Endothelial cell of hepatic sinusoid (primary cell): ENCODE results near the gene C4orf33.
"Not testable (repeated sequence)": the region's sequence is repeated elsewhere in the genome, so short reads cannot be mapped to it uniquely, and the experiment has no call there.

ENCODE experiments used
- in situ Hi-C: cut with HindIII; loops from 2 replicates; pipeline ENCODE4 v1.10.0; 2017; ENCODE audit warnings: low sequenced_read_pairs

C4orf33 gene, protein sequence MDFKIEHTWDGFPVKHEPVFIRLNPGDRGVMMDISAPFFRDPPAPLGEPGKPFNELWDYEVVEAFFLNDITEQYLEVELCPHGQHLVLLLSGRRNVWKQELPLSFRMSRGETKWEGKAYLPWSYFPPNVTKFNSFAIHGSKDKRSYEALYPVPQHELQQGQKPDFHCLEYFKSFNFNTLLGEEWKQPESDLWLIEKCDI

DNA sequence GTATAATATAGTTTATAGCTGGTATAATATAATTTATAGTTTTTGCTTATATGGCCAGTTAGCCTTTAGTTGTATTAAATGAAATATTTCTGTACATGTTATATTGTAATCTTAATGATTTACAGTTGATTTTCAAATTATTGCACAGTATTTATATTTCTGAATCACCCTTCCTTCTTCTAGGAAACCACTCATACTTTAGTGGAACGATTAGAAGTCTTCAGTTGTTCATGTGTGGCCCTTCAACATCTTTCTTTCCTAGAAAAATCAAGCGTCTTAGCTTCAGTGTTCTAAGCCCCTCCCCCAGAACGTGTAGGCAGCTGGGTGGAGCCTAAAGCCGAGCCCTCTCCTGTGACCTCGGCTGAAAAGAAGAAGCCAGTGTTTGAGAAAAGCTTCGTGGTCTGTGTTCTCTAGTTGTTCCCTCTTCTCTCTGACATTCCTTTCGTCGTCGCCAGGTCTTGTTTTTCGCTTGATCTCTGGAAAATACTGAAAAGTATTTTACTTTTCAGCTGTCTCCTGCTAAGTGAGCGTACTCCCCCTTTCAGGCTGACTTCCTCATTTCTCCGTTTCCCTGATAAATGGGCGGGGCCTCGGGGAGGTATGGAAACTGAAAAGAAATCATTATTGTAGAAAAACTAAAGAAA, at the start of gene C4orf33:
Gene C4orf33 (plus strand): TSS at position 342 of the 644 bp plus-strand sequence. CDS start 6,459 bp downstream, outside the sequence.
- in situ Hi-C loops: no loop called here

DNA sequence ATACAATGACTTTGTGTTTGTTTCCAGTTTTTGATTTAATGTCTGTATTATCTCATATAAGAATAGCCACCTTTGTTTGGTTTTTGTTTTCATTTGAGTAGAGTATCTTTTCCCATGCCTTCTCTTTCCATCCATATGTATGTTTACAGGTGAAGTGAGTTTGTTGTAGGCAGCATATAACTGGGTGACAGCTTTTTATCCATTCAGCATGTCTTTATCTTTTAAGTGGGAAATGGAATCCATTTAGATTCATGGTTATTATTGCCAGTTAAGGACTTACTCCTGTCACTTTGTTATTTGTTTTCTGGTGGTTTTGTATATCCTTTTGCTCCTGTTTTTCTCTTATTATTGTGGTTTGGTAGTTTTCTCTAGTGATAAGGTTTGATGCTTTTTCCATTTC, 36.9 kb upstream of the C4orf33 start:
- in situ Hi-C loops: no loop called here

DNA sequence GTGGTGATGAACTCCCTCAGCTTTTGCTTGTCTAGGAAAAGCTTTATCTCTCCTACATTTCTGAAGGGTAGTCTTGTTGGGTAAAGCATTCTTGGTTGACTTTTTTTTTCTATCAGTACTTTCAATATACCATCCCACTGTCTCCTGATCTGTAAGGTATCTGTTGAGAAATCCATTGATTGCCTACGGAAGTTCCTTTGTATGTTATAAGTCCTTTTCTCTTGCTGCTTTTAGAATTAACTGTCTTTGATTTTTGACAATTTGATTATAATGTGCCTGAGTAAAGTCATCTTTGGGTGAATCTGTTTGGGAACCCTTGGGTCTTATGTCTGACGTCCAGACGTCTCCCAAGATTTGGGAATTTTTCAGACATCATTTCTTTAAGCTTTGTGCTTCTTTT, 33.4 kb upstream of the C4orf33 start:
- in situ Hi-C loops: no loop called here

GRCh38 chr4:129063640-129064039, 32.3 kb upstream of the C4orf33 start:
- in situ Hi-C loops: no loop called here

GRCh38 chr4:129064717-129065116, 31.2 kb upstream of the C4orf33 start:
- in situ Hi-C loops: no loop called here

DNA sequence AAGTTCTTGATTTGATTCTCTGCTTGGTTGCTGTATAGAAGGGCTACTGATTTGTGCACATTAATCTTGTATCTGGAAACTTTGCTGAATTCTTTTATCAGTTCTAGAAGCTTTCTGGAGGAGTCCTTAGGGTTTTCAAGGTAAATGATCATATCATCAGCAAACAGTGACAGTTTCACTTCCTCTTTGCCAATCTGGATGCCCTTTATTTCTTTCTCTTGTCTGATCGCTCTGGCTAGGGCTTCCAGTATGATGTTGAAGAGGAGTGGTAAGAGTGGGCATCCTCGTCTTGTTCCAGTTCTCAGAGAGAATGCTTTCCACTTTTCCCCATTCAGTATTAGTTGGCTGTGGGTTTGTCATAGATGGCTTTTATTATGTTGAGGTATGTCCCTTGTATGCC, 26.4 kb upstream of the C4orf33 start:
- in situ Hi-C loops: not testable (repeated sequence)

DNA sequence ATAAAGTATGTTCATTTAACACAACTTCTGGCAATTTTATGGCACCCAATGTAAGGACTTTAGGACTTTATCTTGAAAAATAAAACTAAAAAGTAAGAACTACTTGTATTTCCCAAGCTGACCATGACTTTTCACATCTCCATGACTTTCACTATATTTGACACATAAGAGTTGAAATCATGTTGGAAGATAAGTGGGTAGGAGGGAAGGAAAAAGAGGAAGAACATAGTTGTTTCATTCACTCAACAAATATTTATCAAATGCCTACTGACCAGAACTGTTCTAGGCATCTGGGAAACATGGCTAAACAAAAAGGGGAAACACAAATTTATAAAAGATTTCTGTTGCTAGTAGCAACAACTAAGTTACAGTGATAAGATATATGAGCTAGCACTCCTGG, 18.6 kb upstream of the C4orf33 start:
- in situ Hi-C loops: no loop called here

DNA sequence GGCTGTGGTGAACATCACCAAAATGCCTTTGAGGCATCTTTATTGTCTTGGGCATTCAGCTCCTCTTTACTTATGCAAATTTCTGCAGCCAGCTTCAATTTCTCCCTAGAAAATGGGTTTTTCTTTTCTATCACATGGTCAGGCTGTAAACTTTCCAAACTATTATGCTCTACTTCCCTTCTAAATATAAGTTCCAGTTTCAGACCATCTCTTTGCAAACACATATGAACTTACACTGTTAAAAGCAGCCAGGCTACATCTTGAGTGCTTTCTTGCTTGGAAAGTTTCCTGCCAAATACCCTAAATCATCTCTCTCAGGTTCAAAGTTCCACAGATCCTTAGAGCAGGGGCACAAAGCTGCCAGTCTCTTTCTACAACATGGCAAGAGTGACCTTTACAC, 15.8 kb upstream of the C4orf33 start:
- in situ Hi-C loops: no loop called here

DNA sequence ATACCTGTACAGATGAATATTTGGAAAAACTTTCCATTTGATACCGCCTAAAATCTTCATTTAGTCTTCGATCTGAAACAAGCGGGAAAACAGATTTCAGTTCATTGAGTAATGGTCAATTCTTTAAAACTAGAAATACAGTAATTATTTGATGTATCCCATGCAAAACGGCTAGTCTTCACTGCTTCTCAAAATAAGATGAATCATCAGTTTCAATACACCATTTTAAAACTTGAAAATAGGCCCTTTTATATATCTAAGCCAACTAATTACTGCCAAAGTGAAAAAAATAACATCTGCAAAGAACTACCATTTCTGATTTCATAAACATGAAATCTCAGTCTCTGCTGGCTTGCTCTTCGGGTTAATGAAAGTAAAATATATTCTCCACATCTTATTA, 13.7 kb upstream of the C4orf33 start:
- in situ Hi-C loops: no loop called here

DNA sequence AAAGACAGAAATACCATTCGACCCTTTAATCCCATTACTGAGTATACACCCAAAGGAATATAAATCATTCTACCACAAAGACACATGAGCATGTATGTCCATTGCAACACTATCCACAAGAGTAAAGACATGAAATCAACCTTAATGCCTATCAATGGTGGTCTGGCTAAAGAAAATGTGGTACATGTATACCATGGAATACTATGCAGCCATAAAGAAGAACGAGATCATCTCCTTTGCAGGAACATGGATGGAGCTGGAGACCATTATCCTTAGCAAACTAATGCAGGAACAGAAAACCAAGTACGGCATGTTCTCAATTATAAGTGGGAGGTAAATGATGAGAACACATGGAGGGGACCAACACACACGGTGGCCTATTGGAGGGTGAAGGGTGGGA, 10.5 kb upstream of the C4orf33 start:
- in situ Hi-C loops: no loop called here

GRCh38 chr4:129087516-129087915, 8.4 kb upstream of the C4orf33 start:
- in situ Hi-C loops: no loop called here

GRCh38 chr4:129092631-129093190, 3.2 kb upstream of the C4orf33 start:
- in situ Hi-C loops: no loop called here

DNA sequence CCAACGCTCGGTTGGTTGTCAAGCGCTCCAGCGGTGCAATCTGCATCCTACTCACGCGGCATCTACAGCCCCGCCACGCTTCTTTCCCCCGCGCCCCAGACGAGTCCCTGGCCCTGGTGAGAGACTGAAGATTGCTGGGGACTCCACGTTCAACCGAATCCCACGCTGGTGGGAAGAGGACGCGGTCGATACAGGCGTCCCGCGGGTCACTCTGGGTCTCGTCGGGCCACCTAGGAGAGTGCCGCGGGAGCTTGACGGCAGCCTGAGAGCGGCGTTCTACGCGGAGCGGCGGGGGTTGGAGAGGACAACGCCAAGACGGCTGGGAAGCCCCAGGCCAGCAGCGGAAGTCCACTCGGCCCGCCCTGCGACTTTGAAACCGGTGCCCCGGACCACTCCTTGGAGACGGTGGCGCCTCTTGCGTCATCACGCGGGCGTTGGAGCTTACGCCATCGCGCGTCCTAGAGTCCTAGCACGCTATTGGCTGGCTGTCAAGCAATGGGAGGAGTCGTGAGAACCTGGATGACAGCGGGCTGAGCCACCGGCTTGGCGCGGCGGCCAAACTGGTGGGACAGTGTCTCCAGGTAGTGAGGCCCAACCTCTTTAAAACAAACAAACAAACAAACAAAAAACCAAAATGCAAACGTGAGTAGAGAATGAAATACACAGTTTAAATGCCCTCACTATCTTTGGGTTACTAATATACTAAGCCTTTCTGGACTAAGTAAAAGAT, 2.6 kb upstream of the C4orf33 start, which contains the start of gene SCLT1:
Gene SCLT1 (minus strand): TSS at position 349 of the 730 bp plus-strand sequence. CDS start 436 bp downstream, outside the sequence.
- in situ Hi-C loops: no loop called here

DNA sequence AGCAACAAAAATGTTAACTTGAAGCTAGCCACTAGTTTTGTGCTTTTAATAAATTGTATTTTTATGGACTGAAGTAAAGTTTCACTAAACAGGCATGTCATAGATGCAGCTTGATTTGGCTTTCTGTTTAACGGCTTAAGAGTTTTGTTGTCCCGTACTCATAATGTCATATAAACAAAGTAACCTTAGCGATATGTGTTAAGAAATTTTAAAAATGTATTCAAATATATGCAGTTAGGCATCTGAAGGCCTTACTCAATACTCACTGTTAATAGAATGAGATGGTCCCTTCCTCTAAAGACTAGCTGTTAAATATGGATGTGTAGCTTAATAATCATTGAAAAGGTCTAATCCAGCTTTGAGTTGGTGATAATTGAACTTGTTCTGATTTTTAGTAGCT, 1.6 kb upstream of the C4orf33 start:
- in situ Hi-C loops: no loop called here

- in situ Hi-C loops: no loop called here
Observed at GRCh38 chr4:129098531-129099001, 2.6 kb downstream of the C4orf33 start.

- in situ Hi-C loops: no loop called here
Observed at GRCh38 chr4:129109965-129110824, 14.2 kb downstream of the C4orf33 start.

GRCh38 chr4:129110931-129111330, 15.0 kb downstream of the C4orf33 start:
- in situ Hi-C loops: no loop called here

- in situ Hi-C loops: no loop called here
Observed at GRCh38 chr4:129111919-129112318, 16.0 kb downstream of the C4orf33 start.

DNA sequence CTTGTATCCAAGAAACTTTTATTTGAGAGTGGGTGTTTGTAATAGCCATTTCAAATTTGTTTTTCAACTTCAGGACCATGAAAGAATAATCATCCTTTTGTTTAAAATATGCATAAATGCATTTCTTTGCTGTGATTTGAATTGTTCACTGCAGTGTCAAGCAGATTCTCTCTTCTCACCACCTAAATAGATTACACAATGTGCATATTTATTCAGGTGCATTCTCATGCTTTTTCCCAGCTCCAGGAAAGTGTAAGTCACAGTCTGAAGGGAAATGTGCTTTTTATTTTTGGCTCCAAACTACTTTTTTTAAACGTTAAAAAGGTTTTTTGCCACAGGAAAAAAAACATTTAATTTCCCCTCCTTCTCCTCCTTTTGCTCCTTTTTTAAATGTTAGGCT, 17.5 kb downstream of the C4orf33 start:
- in situ Hi-C loops: no loop called here

DNA sequence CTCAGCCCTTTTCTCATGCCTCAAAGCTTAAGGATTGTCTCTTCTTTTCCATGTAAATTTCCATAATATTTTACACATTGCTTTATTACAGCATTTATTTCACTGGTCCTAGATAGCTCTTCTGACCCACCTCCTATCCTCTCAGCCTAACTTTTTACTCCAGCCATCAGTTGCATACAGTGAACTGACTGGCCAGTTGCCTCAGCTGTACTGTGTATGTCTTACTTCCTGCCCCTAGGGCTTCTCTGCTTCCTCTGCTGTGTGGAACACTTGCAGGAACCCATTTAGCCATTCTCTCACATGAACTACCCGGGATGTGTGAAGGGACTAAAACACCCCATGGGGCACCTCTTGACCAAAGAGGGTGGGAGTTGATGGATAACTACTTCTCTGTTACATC, 18.0 kb downstream of the C4orf33 start:
- in situ Hi-C loops: no loop called here

DNA sequence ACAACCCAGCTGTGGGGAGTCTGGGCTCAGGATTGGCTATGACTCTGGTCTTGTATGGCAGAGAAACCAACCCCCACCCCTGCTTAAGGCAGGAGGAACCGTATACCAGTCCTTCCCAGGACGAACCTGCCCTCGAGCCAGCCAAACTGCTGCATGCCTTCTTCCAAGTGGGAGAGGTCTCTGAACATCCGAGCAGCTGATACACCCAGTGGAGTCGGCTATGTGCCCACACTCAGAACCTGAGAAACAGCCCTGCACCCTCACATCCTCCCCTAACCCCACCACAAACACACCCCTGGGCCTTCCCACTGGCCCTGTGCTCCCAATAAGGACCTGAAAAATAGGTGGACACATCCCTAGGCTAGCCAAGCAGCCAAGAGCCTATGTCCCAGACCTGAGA, 21.8 kb downstream of the C4orf33 start:
- in situ Hi-C loops: no loop called here
